Fibroblast of pulmonary artery (primary cell): ENCODE data around the gene DERA.

Experiments used
- DNase-seq: peaks from one replicate; pipeline ENCODE4 v3.0.0-alpha.2; 2010; ENCODE audit warnings: low read depth
- H3K4me3 ChIP-seq: replicated peaks from 2 replicates; pipeline ENCODE4 v1.5.1; 2011; ENCODE audit warnings: low read depth, mild to moderate bottlenecking, control low read depth, low read length, moderate library complexity
- TF ChIP-seq, protein P1 (sequence below): IDR thresholded peaks from 2 replicates; pipeline ENCODE4 v1.5.1; 2011; ENCODE audit warnings: mild to moderate bottlenecking, control low read depth, low read length, inconsistent platforms; ENCODE audit errors: missing control alignments

Gene DERA

DNA sequence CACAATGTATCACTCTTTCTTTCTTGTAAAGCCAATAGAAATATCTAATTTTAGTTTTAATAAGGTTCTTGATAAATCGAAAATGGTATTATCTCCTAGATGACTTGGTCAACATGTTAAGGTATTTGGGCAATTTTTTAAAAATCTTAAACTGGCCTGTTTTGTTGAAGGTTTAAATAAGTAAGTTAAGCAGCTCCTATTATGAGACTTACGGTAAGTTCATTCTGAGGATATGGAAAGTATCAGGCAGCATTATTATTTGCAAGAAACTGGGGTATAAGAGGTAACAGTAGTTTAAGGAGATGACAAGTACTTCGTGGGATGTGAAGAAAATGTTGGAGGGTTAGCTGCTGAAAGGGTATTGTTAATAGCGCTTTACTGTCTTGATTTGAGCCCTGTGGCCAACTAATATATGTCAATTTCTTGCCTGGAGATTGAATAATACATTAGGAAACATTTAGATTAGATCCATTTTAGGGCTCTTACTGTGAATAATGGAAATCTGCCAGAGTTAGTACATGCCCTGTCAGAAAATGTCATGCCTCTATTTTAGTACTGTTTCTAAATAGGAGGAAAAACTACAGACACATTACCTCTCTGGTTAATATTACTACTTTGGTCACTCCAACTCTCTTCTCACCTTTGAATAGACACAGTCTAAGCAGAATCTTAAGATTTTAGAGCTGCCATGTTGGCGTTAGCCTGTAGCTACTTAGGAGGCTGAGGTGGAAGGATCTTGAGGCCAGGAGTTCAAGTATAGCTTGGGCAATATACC lies 23.9 kb upstream of the DERA start:
- no peak overlapping the region for H3K4me3 ChIP-seq
- TF ChIP-seq, protein P1, sequence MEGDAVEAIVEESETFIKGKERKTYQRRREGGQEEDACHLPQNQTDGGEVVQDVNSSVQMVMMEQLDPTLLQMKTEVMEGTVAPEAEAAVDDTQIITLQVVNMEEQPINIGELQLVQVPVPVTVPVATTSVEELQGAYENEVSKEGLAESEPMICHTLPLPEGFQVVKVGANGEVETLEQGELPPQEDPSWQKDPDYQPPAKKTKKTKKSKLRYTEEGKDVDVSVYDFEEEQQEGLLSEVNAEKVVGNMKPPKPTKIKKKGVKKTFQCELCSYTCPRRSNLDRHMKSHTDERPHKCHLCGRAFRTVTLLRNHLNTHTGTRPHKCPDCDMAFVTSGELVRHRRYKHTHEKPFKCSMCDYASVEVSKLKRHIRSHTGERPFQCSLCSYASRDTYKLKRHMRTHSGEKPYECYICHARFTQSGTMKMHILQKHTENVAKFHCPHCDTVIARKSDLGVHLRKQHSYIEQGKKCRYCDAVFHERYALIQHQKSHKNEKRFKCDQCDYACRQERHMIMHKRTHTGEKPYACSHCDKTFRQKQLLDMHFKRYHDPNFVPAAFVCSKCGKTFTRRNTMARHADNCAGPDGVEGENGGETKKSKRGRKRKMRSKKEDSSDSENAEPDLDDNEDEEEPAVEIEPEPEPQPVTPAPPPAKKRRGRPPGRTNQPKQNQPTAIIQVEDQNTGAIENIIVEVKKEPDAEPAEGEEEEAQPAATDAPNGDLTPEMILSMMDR, result no peak
- DNase-seq, result no peak

GRCh38 chr12:15892645-15893259 lies 18.4 kb upstream of the DERA start:
- TF ChIP-seq, protein P1, result no peak
- H3K4me3 ChIP-seq, result no peak overlapping the region
- no peak for DNase-seq

- H3K4me3 ChIP-seq, result no peak overlapping the region
- DNase-seq, result no peak
- TF ChIP-seq, protein P1, result no peak
Measured at GRCh38 chr12:15893260-15893659, 17.9 kb upstream of the DERA start.

- no peak for DNase-seq
- TF ChIP-seq, protein P1, result no peak
- H3K4me3 ChIP-seq, result no peak overlapping the region
Measured at GRCh38 chr12:15896867-15897266, 14.3 kb upstream of the DERA start.

DNA sequence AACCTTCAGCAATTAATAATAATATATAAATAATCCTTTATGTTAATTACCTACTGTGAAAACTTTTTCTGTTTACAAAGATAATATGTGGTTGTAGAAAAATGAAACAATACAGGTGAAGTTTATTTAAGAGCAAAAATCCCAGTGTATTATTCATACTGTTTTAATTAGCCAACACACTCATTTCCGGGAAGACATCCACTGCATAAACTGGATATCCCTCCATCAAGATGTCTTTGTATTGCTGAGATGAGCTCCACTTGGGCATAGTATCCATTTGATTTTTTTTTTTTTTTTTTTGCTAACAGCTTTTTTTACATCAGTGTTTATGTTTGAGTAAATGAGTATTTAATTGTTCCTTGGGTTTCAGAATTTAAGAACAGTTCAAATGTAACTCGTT lies 13.7 kb upstream of the DERA start:
- TF ChIP-seq, protein P1, result no peak
- H3K4me3 ChIP-seq, result no peak overlapping the region
- no peak for DNase-seq

DNA sequence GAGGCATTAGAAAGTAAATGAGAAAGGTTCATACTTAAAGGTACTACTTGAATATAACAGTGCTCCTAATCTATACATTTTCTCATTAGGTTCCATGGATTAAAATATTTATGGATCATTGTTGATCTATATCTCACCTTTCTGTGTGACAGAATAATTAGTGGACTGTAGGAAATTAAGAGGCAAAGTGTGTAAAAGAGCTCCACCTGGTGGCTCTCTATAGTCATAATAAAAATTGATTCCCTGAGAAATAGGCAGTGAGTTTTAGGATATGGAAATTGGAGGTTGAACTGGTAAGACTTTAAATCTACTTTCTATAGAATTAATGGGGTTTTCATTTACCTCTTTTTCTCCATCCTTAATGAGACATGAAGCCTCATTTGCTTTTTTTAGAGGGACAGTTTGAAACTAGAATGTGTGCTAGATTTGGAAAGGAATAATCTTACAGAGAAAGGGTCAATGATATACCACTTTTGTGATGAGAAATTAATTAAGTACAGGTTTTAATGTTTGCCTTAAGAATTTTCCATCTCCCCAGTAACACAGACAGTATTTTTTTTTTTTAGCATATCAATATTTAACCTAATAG lies 11.8 kb upstream of the DERA start:
- H3K4me3 ChIP-seq, result no peak overlapping the region
- no peak for DNase-seq
- TF ChIP-seq, protein P1, result peak; percentile 65
